Measurements from ENCODE around the gene TTC34.
"Not testable (repeated sequence)": the region's sequence is repeated elsewhere in the genome, so short reads cannot be mapped to it uniquely, and the experiment has no call there.

The TTC34 gene

DNA sequence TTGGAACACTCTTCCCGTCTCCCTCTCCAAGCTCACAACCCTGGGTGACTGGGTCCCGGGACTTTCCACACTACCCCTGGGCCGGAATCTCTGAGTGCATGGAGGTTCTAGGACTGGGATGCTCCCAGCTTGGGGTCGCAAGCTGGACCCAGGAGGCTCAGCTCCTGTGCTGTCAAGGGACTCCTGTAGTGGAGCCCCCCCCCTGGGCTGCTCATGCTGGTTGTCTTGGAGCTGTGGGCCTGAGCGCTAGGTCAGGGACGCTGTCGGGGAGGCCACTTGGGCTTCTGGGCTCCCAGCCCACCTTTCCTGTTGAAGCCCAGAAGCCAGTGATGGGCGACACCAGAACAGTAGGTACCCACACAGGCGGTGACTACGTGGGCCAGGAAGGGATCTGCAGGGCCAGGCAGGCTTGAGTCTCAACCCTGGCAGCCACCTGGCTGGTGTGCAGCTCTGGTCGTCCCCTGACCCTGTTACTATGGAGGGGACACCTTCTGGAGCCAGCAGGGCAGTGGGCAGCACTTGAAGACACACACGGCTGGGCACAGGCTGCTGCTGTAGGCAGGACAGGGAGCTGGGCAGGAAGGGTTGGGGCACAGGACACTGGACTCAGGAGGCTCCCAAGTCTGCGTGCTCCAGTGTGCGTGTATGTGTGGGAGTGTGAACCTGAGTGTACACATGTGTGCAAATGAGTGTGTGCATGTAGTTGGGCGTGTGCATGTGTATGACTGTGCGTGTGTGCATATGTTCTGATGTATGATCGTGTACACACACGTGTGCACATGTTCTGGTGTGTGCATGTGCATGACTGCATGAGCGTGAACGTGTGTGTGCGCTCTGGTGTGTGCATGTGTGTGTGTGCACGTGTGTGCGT lies 171.6 kb downstream of the TTC34 start:
- TF ChIP-seq, protein P1, sequence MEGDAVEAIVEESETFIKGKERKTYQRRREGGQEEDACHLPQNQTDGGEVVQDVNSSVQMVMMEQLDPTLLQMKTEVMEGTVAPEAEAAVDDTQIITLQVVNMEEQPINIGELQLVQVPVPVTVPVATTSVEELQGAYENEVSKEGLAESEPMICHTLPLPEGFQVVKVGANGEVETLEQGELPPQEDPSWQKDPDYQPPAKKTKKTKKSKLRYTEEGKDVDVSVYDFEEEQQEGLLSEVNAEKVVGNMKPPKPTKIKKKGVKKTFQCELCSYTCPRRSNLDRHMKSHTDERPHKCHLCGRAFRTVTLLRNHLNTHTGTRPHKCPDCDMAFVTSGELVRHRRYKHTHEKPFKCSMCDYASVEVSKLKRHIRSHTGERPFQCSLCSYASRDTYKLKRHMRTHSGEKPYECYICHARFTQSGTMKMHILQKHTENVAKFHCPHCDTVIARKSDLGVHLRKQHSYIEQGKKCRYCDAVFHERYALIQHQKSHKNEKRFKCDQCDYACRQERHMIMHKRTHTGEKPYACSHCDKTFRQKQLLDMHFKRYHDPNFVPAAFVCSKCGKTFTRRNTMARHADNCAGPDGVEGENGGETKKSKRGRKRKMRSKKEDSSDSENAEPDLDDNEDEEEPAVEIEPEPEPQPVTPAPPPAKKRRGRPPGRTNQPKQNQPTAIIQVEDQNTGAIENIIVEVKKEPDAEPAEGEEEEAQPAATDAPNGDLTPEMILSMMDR (IDR thresholded peaks at IDR 0.05; ENCODE audit: low read depth, low read length), result no peak
- DNase-seq (ENCODE audit: extremely low read depth, low read depth), result no peak

DNA sequence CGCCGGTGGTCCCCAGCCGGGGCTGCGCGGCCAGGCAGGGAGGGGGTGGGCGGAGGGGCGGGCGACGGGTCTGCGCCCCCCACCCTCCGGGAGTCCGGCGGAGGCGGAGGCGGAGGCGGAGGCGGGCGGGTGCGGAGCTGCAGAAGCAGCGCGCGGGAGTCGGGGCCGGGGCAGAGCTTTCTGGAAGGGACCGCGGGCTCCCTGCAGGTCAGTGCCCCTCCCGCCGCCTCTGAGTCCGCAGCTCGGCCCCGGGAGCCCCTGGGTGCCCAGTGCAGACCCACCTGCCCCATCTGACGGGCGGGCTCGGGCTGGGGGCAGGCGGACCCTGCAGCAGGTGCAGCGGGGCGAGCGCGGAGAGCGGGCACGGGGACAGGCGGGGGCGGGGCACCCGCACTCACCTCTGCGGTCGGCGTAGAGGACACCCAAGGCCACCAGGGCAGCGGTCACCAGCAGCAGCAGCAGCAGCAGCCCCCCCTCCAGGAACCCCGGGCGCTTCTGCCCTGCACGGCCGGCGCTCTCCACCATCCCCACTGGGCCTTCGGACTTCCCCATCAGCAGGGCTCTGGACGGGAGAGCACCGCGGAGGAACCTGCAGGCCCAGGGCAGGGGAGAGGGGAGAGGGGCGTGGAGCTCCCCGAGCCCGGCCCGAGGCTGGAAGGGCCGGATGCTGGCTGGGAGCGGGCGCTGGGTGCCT lies 172.4 kb downstream of the TTC34 start:
- TF ChIP-seq, protein P1 (IDR thresholded peaks at IDR 0.05; ENCODE audit: low read depth, low read length), result no peak
- no peak for DNase-seq (ENCODE audit: extremely low read depth, low read depth)

DNA sequence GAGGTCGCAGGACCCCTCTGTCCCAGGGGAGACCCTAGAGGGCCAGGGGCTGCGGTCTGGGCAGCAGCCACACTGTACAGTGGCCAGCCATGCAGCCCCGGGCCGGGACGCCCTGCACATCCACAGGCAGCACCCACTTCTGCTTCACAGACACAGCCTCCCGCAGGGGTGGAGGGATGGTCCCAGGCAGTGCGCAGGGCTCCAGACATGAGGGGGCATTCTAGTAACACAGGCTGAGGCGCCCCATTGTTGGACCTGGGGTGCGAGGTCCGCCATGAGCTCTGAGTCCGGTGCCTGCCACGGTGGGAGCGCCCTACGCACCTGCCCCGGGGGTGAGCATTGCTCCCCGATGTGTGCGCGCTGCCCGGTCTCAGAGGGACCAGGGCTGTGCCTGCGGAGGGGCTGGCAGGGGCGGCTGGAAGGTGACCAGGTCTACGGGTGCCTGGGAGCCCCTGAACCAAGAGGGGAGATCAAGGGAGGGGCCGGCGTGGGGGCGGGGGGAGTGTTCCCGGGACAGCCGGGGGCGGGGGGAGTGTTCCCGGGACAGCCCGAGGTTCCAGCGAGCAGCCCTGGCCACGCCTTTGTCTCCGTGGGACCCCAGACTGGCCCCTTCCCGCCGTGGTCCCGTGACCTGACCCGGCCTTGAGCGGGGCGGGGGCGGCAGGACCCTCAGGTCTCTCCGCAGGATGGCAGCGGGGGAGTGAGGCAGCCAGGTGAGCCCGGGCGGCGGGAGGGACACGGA lies 173.1 kb downstream of the TTC34 start:
- DNase-seq (ENCODE audit: extremely low read depth, low read depth), result no peak
- TF ChIP-seq, protein P1 (IDR thresholded peaks at IDR 0.05; ENCODE audit: low read depth, low read length), result no peak

DNA sequence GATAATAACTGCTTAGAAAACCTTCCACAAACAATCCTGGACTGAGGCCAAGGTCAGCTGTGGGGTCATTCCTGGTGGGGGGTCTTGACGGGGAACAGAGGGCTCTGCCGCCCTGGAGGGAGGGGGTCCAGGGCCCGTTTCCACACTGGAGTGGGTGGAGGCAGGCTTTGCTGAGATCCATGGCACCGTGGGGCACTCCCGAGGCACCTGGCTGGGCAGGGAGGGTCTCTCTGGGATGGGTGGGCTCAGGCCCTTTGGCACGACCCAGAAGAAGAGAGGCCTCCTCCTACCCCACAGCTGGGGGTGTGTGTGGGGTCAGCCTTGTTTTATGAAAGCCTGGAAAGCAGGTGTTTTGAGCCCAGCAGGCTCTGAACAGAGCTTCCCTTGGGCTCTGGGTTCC lies 173.7 kb downstream of the TTC34 start:
- TF ChIP-seq, protein P1 (IDR thresholded peaks at IDR 0.05; ENCODE audit: low read depth, low read length), result no peak
- DNase-seq (ENCODE audit: extremely low read depth, low read depth), result no peak

DNA sequence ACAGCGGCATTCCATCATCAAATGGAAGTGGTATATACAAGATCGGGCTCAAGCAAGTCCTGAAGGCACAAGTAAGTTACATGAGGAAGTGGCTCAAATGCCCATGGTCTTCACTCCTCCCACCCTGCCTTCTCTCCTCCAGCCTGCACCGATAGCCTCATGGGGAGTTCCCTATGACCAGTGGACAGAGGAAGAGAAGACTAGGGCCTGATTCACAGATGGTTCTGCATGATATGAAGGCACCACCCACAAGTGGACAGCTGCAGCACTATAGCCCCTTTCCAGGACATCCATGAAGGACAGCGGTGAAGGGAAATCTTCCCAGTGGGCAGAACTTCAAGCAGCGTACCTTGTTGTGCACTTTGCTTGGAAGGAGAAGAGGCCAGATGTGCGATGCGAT lies 175.7 kb downstream of the TTC34 start:
- DNase-seq (ENCODE audit: extremely low read depth, low read depth), result not testable (repeated sequence)

DNA sequence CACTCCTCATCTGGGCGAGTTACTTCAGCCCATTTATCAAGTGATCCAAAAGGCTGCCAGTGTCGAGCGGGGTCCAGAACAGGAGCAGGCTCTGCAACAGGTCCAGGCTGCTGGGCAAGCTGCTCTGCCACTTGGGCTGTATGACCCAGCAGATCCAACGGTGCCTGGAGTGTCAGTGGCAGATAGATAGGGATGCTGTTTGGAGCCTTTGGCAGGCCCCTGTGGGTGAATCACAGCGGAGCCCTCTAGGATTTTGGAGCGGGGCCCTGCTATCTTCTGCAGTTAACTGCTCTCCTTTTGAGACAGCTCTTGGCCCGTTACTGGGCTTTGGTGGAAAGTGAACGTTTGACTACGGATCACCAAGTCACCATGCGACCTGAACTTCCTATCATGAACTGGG lies 176.2 kb downstream of the TTC34 start:
- TF ChIP-seq, protein P1 (IDR thresholded peaks at IDR 0.05; ENCODE audit: low read depth, low read length), result no peak
- no peak for DNase-seq (ENCODE audit: extremely low read depth, low read depth)

DNA sequence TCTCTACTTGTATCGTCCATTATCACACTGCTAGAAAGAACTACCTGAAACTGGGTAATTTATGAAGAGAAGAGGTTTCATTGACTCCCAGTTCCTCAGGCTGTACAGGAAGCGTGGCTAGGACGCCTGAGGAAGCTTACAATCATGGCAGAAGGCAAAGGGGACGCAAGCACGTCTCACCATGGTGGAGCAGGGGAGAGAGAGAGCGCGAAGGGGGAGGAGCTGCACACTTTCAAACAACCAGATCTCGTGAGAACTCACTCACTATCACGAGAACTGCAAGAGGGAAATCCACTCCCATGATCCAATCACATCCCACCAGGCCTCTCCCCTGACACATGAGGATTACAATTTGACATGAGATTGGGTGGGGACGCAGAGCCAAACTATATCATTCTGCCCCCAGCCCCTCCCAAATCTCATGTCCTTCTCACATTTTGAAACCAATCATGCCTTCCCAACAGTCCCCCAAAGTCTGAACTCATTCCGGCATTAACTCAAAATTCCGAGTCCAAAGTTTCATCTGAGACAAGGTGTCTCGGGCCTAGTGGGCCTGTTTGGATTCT lies 176.7 kb downstream of the TTC34 start:
- no peak for DNase-seq (ENCODE audit: extremely low read depth, low read depth)
- TF ChIP-seq, protein P1 (IDR thresholded peaks at IDR 0.05; ENCODE audit: low read depth, low read length), result no peak
